DMS53 (cell line): ENCODE results near the gene ZNF777.

Experiments used
- DNase-seq: peaks from one replicate; lab custom pipeline; 2025; lab: John Stamatoyannopoulos, UW

ZNF777 gene

DNA sequence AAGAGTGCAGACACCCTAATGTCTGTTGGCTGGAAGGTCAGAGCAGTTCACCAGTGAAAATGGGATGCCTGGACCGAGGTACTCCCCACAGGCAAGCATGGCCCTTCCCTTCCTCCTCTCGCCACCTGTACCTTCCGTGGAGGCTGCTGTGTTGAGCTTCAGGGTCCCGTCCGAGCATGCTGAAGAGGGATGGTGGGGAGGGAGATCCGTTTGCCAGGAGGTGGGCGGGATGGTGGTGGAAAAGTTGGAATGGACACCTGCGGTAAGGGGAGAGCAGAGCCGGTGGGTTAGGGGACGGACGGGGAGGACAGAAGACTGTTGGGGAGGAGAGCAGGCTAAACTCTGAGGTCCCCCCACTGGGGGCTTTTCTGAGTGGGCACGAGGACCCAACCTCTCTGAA lies 15.9 kb upstream of the ZNF777 start:
- DNase-seq, result no peak

DNA sequence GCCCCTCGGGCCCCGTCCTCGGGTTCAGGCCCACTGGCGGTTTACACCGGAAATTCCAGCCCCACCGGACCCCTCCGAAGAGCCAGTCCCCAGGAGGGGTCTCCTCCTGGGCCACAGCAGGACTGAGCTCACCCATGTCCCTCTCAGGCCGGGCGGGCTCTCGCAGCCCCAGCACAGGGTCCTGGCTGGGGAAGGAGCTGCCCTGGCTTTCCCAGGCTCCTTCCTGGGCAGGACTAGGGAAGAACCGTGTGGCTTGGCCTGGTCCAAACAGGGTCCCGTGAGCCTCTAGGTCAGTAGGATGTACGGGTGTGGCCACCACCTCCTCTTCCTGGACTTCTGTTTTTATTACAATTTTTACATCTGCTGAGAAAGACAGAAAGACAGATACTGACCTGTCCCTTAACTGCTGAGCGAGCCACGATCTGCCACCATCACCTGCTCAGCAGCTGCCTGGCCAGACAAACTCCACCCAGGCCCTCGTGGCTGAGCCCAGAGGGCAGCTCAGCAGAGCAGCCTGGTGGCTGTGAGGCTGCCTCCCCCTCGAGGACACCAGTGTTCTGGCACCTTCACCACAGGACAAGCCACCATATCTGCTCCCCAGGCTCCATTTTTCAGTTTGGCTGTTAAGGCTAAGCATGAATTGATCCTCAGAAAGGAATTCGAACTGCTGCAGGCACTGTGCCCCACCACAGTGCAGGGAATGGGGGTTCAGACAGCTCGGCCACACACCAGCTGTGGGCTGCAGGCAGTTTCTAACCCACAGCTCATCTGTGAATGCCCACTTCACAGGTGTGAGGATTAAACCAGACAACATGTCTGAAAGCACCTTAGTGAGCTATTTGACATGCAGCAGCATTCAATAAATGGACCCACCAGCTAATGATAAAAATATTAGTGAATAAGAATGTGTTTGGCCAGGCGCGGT lies 14.5 kb upstream of the ZNF777 start:
- no peak for DNase-seq

DNA sequence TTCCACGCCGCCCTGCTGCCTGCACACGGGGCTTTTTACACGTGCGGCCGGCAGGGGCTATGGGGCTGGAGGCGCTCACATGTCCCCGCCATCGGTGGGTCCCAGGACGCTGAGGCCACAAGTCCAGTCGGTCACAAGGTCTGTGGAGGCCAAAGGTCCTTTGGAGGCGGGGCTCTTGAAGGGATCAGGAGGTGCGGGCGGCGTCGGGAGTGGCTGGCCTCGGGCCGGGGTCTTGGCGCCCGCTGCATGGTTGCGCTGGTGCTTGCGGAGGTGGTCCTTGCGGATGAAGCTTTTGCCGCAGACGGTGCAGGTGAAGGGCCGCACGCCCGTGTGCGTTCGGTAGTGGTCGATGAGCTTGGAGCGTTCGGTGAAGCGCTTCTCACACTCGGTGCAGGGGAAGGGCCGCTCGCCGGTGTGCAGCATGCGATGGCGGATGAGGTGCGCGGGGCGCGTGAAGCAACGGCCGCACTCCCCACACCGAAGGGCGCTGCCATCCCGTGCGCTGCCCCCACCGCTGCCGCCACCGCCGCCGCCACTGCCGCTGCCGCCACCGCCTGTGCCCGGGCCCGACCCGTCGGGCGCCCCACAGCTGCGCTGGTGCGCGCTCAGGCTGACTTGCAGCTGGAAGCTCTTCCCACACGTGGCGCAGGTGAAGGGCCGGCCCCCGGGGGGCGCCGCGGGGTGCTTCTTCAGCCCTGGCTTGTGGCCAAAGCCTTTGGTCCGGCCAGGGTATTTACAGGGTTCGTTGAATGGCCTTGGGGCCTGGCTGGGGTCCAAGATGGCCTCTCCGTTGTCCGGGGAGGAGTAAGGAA lies 13.7 kb upstream of the ZNF777 start:
- DNase-seq, result no peak

DNA sequence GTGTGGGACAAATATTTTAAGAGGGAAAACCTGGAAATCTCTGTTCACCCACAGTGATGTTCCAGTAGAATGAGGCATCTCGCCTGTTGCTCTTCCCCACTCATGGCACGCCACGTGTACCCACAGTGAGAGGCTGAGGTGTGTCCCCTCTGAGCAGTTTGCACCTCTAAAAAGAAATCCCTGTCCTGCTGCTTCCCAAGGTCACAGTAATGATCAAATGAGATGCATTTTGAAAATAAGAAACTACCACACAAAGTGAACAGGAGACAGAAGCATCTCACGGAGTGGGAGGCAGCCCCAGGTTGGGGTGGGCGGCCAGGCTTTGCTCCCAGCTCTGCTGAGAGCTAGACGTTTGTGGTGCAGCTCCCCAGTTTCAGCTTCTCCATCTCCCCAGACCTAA lies 12.4 kb upstream of the ZNF777 start:
- no peak for DNase-seq

DNA sequence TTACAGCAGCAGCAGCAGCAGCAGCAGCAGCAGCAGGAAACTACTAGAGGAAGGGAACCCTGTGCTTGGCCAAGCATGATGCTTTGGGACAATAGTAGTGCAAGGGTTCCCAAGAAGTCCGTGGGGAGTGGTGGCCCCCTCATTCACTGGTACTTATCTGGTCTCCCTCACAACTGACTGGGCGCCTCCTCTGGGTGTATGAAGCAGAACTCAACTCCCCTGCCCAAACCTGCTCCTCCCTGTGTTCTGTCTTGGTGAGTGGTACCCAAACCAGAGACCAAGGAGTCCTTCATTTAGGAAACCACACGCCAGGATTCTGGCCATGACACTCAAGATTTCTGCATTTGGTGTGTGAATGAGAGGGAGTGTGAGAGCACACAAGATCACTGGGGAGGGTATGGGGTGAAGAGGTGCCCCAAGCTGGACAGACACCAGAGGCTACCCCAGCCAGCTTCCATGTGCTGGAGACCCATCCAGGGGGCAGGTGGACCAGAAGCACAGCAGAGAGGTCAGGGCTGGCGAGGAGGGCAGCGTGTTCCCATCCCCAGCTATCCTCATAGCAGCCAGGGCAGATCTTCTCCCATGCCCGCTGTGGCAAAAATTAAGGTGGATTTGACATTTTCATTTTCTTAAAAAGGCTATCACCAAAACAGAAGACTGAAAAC lies 10.6 kb upstream of the ZNF777 start:
- DNase-seq, result no peak

DNA sequence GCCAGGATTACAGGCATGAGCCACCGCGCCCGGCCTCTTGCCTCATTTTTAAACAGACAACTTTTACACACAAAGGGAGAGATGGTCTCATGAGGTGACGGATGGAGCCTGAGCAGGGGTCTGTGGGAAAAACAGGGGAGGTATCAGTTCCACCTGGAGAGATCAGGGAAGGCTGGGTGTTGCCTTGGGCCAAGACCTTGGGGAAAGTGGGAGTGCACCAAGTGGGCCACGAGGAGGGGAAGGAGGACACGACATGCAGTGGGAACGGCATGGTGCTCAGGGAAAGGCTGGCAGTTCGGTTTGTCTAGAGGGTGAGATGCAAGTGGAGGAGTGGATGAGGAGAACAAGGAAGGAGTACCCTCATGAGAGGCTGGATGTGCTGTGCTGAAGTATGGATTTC lies 8.9 kb upstream of the ZNF777 start:
- DNase-seq, result no peak

DNA sequence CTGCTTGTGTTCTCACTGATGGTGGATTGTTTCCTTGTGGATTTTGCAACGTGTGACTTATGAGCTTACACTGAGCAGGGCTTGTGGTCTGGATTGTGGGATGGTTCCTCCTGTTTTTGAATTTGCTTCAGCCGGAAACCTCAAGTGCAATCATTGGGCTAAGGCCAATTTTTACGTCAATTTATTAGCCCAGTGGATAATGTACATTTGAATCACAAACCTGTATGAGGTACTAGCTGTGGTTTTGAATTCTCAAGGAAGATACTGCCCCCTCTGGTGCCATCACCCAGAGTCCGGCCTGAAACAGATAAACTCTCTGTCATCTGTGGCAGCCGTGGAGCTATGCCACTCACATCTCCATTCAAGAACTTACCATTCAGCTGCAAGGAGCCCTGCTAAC lies 7.3 kb upstream of the ZNF777 start:
- peak; percentile 23 for DNase-seq

DNA sequence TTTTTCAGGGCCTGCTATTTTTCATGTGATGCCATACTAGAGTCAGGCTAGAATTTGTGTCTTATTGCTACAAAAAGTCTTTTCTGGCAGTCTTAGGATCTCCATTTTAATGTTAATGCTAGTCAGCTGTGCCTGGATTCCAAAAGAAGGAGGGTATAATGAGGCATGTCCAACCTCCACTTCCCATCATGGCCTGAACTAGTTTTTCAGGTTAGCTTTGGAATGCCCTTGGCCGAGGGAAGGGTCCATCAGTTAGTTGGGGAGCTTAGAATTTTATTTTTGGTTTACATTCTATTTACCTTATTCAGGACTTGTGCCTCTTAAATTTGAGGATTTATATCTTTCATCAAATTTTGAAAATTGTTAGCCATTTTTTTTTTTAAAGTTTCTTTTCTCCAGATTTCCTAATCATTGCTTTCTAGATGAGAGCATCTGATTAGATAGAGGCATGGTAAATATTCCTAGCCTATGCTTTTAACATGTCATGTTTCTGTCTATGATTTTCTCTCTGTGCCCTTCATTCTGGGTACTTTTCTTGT lies 6.5 kb upstream of the ZNF777 start:
- no peak for DNase-seq

DNA sequence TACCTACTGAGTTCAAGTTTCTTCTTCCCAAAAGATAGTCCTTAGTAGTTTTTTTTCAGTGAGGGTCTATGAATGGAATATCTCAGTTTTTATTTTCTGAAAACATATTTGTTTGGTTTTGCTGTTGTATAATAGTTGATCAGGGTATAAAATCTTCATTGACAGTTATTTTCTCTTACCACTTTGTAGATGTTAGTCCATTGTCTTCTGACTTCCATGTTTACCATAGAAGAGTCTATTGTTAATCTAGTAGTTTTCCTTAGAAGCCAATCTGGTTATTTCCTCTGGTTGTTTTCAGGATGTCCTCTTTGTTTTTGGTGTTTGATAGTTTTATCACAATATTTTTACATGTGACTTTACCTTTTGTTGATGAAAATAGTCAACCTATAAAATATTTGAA lies 5.5 kb upstream of the ZNF777 start:
- no peak for DNase-seq

DNA sequence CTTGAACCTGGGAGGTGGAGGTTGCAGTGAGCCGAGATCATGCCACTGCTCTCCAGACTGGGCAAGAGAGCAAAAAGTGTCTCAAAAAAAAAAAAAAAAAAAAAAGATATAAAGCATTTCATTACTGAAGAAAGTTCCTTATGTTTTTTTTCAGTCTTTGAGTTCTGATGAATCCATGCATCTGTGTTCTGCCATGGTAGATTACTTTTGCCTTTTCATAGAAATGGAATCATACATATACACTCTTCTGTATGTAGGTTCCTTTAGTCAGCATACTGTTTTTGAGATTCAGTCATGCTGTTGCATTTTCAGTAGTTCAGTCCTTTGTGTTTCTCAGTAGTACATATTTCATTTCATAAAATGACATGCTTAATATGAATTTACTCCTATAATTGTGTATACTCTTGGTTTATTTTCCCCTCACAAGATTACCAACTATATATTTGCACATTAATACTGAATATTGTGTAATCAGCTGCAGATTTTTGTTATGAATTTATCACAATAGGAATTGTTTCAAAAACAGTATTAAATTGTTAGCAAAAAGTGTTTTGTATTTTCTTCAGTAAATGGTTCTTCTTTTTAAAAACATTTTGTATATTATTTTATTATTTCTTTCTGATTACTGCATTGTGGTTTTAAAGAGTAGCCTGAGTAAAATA lies 2.8 kb upstream of the ZNF777 start:
- no peak for DNase-seq

DNA sequence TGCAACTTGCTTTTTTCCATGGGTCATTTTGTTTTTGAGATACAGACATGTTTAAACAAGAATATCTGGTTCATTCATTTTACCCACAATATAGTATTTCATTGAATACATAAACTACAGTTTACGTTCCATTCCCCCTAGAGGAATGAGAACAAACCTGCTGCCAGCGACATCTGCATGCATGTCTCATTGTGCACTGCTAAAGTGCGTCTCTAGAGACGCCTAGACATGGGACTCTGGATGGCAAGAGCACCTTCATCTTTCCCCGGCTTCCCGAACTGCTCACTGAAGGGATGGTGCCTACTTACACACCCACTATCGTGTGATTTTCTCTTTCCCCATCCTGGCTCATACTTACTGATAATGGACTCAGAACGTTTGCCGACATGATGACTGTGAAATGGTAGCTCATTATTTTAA lies 1.2 kb upstream of the ZNF777 start:
- no peak for DNase-seq

DNA sequence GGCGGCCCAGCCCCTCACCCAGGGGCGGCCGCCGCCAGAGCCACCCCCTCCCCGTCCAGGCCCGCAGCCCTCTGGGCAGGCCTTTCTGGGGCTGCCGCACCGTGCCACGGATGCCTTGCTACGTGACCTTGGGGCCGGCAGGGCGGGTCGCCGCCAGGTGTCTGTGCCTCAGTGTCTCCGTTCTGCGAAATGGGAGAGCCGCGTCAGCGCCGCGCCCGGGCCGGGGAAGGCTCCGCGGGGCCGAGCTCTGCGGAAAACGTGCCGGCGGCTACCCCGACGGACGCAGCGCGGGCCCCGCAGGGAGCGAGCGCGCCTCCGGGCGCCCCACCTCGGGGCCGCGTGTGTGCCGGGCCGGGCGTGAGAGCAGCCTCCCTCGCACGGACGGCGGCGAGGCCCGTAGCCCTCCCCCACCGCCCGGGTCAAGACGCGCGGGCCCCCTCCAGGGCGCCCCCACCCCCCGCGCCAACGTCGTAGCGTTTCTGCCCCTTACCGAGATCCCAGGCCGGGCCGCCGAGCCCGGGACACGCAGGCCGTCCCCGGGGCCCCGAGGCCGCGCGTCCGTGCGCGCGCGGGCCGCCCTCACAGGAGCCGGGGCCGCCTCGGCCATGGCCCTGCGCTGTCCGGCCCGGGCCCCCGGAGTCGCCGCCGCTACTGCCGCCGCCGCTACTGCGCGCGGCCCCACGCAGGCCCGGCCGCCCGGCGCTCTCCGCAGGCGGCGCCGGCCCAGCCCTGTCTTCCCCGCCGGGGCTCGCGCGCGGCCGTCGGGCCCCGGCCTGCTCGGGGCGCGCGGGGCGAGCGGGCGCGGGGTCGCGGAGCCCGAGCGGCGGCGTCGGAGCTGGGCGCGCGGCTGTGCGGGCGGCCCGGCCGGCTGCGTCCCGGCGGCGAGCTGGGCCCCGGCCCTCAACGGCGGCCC lies 1.1 kb downstream of the ZNF777 start:
- peak; percentile 75 for DNase-seq

DNA sequence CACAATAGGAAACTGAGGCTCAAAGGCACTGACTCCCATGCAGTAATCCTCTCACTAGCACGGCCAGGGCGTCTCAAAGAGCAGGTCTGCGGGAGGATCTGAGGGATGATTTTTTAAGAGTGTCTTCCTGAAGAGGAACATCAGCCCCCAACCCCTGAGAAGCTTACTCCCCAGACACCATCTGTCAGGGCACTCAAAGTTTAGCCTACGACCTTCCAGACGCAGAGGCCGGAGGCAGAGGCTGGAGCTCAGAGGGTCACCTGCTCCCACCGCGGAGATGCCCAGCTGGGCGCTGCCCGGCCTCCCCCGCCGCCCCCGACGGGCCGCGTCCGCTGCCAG lies 1.7 kb downstream of the ZNF777 start:
- DNase-seq, result no peak

DNA sequence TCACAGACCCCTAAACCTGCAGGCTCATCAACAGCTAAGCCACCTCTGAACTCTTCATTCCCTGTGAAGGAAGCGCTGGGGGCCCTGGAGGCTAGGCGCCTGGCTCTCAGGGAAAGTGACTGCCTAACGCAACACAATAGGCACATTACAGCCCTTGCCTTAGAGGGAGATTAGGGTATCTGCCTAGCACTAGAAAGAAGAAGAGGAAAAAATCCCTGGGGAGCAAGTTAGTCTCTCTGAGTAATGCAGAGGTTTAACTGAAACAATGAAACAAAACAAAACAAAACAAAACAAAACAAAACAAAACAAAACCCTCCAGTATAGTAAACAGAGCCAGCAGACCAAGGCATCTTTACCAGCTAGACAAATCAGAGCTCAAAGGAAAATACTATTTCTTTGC lies 2.6 kb downstream of the ZNF777 start:
- no peak for DNase-seq

DNA sequence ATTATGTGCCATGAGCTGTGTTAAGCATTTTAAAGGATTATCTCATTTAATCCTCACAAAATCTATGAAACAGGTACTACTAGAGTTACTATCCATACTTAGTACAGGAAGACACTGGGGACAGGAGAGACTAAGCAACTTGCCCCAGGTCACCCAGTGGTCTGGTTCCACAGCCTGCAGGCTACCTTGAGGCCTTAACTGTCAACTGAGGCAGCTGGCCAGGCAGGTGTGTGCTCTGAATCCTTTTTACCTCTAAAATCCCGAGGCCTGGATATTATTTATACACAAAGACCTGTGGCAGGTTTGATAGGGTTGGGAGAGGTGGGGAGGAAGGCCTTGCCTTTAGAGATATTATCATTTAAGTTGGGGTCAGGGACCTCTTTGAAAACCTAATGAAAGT lies 3.1 kb downstream of the ZNF777 start:
- no peak for DNase-seq

DNA sequence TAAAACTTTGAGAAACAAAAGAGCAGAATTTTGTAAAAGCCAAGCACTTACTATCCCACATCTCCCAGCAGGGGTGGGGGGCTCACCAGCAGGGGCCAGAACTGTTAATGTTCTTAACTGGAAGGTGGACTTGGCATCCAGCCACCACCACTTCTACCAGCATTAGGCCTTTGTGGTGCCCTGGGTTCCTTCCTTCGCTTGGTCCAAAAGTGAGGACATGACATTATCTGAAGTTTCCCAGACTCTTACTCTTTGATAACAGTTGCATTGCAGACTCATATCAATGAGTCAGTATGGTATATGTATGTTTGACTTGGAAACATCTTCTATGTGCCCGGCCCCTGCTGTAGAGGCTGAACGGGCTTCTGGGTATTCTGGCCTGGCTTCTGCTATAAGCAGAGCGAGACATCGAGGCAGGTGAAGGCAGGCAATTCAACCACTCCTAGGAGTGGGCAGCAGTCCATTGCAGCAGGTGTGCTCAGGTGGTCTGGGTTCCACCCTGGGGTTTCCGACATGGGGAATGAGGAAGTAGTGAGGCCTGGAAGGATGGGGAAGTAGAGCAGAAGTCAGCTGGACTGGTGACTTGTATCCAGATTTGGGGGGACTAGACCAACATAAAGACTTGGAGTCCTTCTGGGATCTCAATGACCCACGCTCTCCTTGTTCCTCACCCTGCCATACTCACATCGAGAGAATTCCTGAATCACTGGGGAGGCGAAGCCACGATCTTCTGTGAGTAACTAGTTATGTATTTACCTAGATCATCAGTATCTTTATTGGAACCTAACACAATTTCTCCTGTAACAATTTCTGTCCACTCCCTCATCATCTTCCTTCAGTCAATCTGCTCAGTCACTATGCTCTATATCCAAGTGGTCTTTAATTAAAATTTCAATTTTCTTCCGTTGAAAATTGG lies 4.1 kb downstream of the ZNF777 start:
- no peak for DNase-seq

DNA sequence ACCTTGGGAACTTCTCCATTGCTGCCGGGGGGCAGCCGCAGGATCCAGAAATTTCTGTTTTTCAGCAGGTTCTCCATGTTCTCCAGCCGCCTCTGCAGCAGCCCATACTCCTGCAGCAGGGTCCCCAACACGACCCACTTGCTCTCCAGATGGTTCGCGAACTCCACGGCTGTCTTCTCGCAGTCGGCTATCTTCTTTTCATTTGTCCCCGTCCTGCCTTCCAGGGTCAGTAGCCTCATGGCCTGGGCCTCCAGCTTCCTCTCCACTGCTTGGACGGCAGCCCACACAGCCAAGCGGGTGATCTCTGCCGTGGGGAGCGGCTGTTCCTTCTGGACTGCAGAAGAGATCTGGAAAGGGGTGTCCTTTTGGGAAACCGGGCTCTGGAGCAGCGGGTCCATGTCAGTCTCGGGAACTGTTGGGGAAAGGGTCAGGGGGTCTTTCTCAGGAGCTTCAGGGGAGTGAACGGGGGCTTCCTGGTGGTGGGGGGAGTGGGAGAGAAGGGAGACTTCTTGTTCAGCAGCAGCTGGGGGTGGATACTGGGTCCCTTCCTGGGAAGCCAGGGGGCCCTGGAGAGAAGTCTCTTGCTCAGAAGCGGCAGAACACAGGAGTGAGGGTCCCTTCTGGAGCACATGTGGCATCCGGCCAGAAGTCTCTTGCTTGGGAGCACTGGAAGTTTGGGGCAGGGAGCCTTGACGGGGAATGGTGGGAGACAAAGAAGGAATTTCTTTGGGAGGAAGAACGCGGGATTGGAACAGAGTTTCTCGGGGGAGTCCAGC lies 5.5 kb downstream of the ZNF777 start:
- no peak for DNase-seq

DNA sequence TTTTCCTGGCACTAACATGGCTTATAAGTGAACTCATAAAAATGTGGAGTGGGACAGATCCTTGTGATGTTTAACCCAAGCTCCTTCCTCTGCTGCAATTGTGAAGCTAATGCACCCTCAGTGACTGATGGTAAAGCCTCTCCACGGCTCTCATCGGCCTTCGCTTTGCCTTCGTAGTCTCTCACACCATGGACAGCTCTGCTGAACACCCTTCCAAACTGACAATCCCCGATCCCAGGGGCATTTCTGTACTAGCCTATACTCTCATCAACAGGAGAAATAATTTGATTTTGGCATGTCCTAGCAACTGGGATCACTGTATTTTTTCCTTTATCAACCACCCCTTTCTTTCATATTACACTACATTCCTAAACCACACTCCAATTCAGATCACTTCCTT lies 6.1 kb downstream of the ZNF777 start:
- no peak for DNase-seq

DNA sequence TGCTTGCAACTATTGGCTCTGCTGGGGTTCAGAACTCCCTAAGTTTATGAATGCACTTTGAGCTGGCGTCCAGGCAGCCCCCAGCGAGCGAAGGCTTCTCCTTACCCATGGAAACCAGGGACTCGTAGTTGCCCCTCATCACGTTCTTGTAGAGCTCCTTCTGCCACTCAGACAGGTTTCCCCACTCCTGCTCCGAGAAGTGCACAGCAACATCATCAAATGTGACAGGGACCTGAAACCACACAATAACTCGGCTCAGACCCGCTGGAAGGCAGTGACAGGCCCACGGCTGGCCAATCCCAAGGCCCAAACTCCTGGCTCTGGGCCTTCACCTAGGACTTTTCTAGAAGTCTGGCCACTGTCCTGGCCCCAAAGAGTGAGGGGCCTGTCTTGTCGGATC lies 6.9 kb downstream of the ZNF777 start:
- no peak for DNase-seq
